ENCODE measurements around the gene TTLL13. TPM values are rescaled to one million over a fixed set of nuclear protein-coding genes. Genes with fewer than 3 reads are reported as not detected.

The TTLL13 gene
- total RNA-seq, 1 experiment from 2014 or later, result not detected

Other genes with a start within 250 kb of the TTLL13 start
- gene ZNF710, start 248.2 kb upstream of the TTLL13 start, total RNA-seq (2014; rRNA removed), result 8.8 and 13.1 TPM in 2 replicates
- 62.7 and 70.3 TPM in 2 replicates for gene IDH2, start 147.1 kb upstream of the TTLL13 start, total RNA-seq (2014; rRNA removed)
- 6.3 and 7.0 TPM in 2 replicates for gene SEMA4B, start 48.2 kb upstream of the TTLL13 start, total RNA-seq (2014; rRNA removed)
- gene CIB1, start 15.6 kb upstream of the TTLL13 start, total RNA-seq (2014; rRNA removed), result 13.7 and 25.8 TPM in 2 replicates
- 4.5 and 4.7 TPM in 2 replicates for gene GDPGP1, start 15.3 kb upstream of the TTLL13 start, total RNA-seq (2014; rRNA removed)
- 74.1 and 87.5 TPM in 2 replicates for gene NGRN, start 16.1 kb downstream of the TTLL13 start, total RNA-seq (2014; rRNA removed)
- 0.75 and 0.77 TPM in 2 replicates for gene ZNF774, start 102.7 kb downstream of the TTLL13 start, total RNA-seq (2014; rRNA removed)
- gene IQGAP1, start 138.7 kb downstream of the TTLL13 start, total RNA-seq (2014; rRNA removed), result 203 and 217 TPM in 2 replicates

Measured in LHCN-M2 (cell line).